Camera-type eye (tissue), 1 donor: Measurements from ENCODE around the gene CCDC27. TPM values are rescaled to one million over a fixed set of nuclear protein-coding genes. Genes with fewer than 3 reads are reported as not detected.

Source experiments
- total RNA-seq: library from RNA; depleted of rRNA; stranded (reverse); fragments of >200 nt; gene quantifications from one replicate; pipeline ENCODE4 v1.2.3, GENCODE V29; 2014

Gene CCDC27
- not detected for total RNA-seq

GRCh38 chr1:3752400-3752945 is at the start of gene CCDC27:
TSS of gene CCDC27 (plus strand) at chr1:3752450. CDS start at chr1:3752482, 32 bp downstream.

GRCh38 chr1:3772715-3773571 is 20.7 kb downstream of the CCDC27 start, which contains the start of gene SMIM1:
TSS of gene SMIM1 (plus strand) at chr1:3772749. CDS start at chr1:3775374, 2,625 bp downstream.

GRCh38 chr1:3796215-3797061 is 44.2 kb downstream of the CCDC27 start, which contains the start of gene LRRC47:
TSS of gene LRRC47 (minus strand) at chr1:3796498. CDS start at chr1:3796476, 22 bp downstream.

Other genes starting within 250 kb of the CCDC27 start
- gene MEGF6, start 140.9 kb upstream of the CCDC27 start, total RNA-seq, result 32.8 TPM
- 32.6 TPM for gene TPRG1L, start 127.4 kb upstream of the CCDC27 start, total RNA-seq
- 26.2 TPM for gene WRAP73, start 102.3 kb upstream of the CCDC27 start, total RNA-seq
- gene TP73, start 99.9 kb upstream of the CCDC27 start, total RNA-seq, result 1.5 TPM
- 2.1 TPM for gene SMIM1, start 20.3 kb downstream of the CCDC27 start, total RNA-seq
- gene LRRC47, start 44.0 kb downstream of the CCDC27 start, total RNA-seq, result 44.5 TPM
- gene CEP104, start 104.8 kb downstream of the CCDC27 start, total RNA-seq, result 47.6 TPM
- gene DFFB, start 105.0 kb downstream of the CCDC27 start, total RNA-seq, result 11.7 TPM
- gene C1orf174, start 147.8 kb downstream of the CCDC27 start, total RNA-seq, result 25.2 TPM